HEK293 (cell line): ENCODE measurements around the gene RSPH9.

Source experiments
- CTCF ChIA-PET: fragments of 350-600 bp; formaldehyde crosslinking; extraction: SDS; loops from one replicate; lab custom pipeline; 2021; ENCODE audit warnings: antibody characterized with exemption; lab: Yijun Ruan, JAX
- POLR2A ChIA-PET: fragments of 300-600 bp; formaldehyde crosslinking; extraction: SDS; loops from one replicate; lab custom pipeline; 2020; ENCODE audit warnings: antibody characterized with exemption, inconsistent platforms; lab: Yijun Ruan, JAX
- H3K27ac ChIP-seq: fragments of 200-500 bp; sonication (Bioruptor generic); 2 replicates; pipeline ENCODE4 v1.5.1; 2014; ENCODE audit warnings: low read depth, low read length, control low read depth, inconsistent platforms; ENCODE audit errors: extremely low read depth
- H3K36me3 ChIP-seq, 2 experiments: fragments of 200-500 bp in 1 of 2; sonication (Bioruptor generic) in 1 of 2; 1 replicate in 1 of 2; 2 replicates in 1 of 2; pipeline ENCODE4 v1.5.1; 2014 to 2017; ENCODE audit warnings: inconsistent platforms in 2 of 2, low read length in 2 of 2; ENCODE audit not compliant: control insufficient read depth in 2 of 2, insufficient read depth in 1 of 2
- H3K4me1 ChIP-seq: fragments of 200-500 bp; sonication (Bioruptor generic); 2 replicates; pipeline ENCODE4 v1.5.1; 2014; ENCODE audit warnings: mild to moderate bottlenecking, low read length, inconsistent platforms; ENCODE audit not compliant: control insufficient read depth, insufficient read depth
- H3K4me3 ChIP-seq: 2 replicates; pipeline ENCODE4 v1.5.1; 2011; ENCODE audit warnings: low read depth, mild to moderate bottlenecking, control low read depth, low read length, moderate library complexity
- H3K9me3 ChIP-seq: fragments of 200-500 bp; sonication (Bioruptor generic); 2 replicates; pipeline ENCODE4 v1.5.1; 2014; ENCODE audit warnings: low read depth, low read length, inconsistent platforms; ENCODE audit not compliant: control insufficient read depth, insufficient read depth
- CTCF ChIP-seq: fragments of 450-650 bp; formaldehyde crosslinking; IDR thresholded peaks from 2 replicates; pipeline ENCODE4 v1.5.1; 2016; ENCODE audit warnings: missing biosample characterization, missing genetic modification characterization
- KLF16 ChIP-seq: fragments of 450-650 bp; formaldehyde crosslinking; IDR thresholded peaks from 2 replicates; pipeline ENCODE4 v1.5.1; 2017; ENCODE audit warnings: missing biosample characterization, missing genetic modification characterization
- KLF9 ChIP-seq: fragments of 450-650 bp; formaldehyde crosslinking; IDR thresholded peaks from 2 replicates; pipeline ENCODE4 v1.5.1; 2016; ENCODE audit warnings: missing biosample characterization, missing genetic modification characterization, low read depth
- MZF1 ChIP-seq: fragments of 450-650 bp; formaldehyde crosslinking; IDR thresholded peaks from 2 replicates; pipeline ENCODE4 v1.5.1; 2017; ENCODE audit warnings: missing biosample characterization, missing genetic modification characterization, borderline replicate concordance
- PRDM1 ChIP-seq: fragments of 450-650 bp; formaldehyde crosslinking; IDR thresholded peaks from 2 replicates; pipeline ENCODE4; 2016; ENCODE audit warnings: missing biosample characterization, missing genetic modification characterization
- WT1 ChIP-seq: fragments of 450-650 bp; formaldehyde crosslinking; IDR thresholded peaks from 2 replicates; pipeline ENCODE4 v1.5.1; 2016; ENCODE audit warnings: missing biosample characterization, missing genetic modification characterization
- YY1 ChIP-seq: fragments of 450-650 bp; formaldehyde crosslinking; IDR thresholded peaks from 2 replicates; pipeline ENCODE4 v1.5.1; 2018; ENCODE audit warnings: missing biosample characterization, missing genetic modification characterization
- ZBTB17 ChIP-seq: fragments of 450-650 bp; formaldehyde crosslinking; IDR thresholded peaks from 2 replicates; pipeline ENCODE4 v1.5.1; 2016; ENCODE audit warnings: missing biosample characterization, missing genetic modification characterization
- ZBTB20 ChIP-seq: fragments of 450-650 bp; formaldehyde crosslinking; IDR thresholded peaks from 2 replicates; pipeline ENCODE4 v1.5.1; 2016; ENCODE audit warnings: missing biosample characterization, missing genetic modification characterization
- ZEB2 ChIP-seq: fragments of 450-650 bp; formaldehyde crosslinking; IDR thresholded peaks from 2 replicates; pipeline ENCODE4 v1.5.1; 2016; ENCODE audit warnings: missing biosample characterization, missing genetic modification characterization
- ZFP69B ChIP-seq: fragments of 450-650 bp; formaldehyde crosslinking; IDR thresholded peaks from 2 replicates; pipeline ENCODE4 v1.5.1; 2016; ENCODE audit warnings: missing biosample characterization, missing genetic modification characterization
- ZNF223 ChIP-seq: fragments of 450-650 bp; formaldehyde crosslinking; IDR thresholded peaks from 2 replicates; pipeline ENCODE4 v1.5.1; 2016; ENCODE audit warnings: missing biosample characterization, missing genetic modification characterization
- ZNF274 ChIP-seq, 2 experiments: fragments of 200-500 bp in 1 of 2; fragments of 450-650 bp in 1 of 2; sonication (Bioruptor generic) in 1 of 2; formaldehyde crosslinking in 1 of 2; IDR thresholded peaks; 2 replicates each; pipeline versions ENCODE4 v1.5.1 to v1.6.1; 2014 to 2016; ENCODE audit warnings: borderline replicate concordance in 1 of 2, inconsistent platforms in 1 of 2, low read length in 1 of 2, missing biosample characterization in 1 of 2, missing genetic modification characterization in 1 of 2
- ZNF335 ChIP-seq: fragments of 450-650 bp; formaldehyde crosslinking; conservative IDR thresholded peaks from 2 replicates; pipeline ENCODE4 v1.5.1; 2016; ENCODE audit warnings: missing biosample characterization, missing genetic modification characterization
- ZNF341 ChIP-seq: fragments of 450-650 bp; formaldehyde crosslinking; IDR thresholded peaks from 2 replicates; pipeline ENCODE4; 2016; ENCODE audit warnings: low read depth, missing biosample characterization, missing genetic modification characterization
- ZNF398 ChIP-seq: fragments of 450-650 bp; formaldehyde crosslinking; IDR thresholded peaks from 2 replicates; pipeline ENCODE4 v1.5.1; 2017; ENCODE audit warnings: missing biosample characterization, missing genetic modification characterization
- ZNF571 ChIP-seq: fragments of 450-650 bp; formaldehyde crosslinking; IDR thresholded peaks from 2 replicates; pipeline ENCODE4 v1.5.0; 2017; ENCODE audit warnings: missing biosample characterization, missing genetic modification characterization
- ZNF600 ChIP-seq: fragments of 450-650 bp; formaldehyde crosslinking; IDR thresholded peaks from 2 replicates; pipeline ENCODE4 v1.5.1; 2016; ENCODE audit warnings: missing biosample characterization, missing genetic modification characterization
- ZNF629 ChIP-seq: fragments of 450-650 bp; formaldehyde crosslinking; IDR thresholded peaks from 2 replicates; pipeline ENCODE4 v1.5.1; 2017; ENCODE audit warnings: missing biosample characterization, missing genetic modification characterization
- ZNF639 ChIP-seq: fragments of 450-650 bp; formaldehyde crosslinking; IDR thresholded peaks from 2 replicates; pipeline ENCODE4 v1.5.1; 2016; ENCODE audit warnings: missing biosample characterization, missing genetic modification characterization
- ZNF660 ChIP-seq: fragments of 450-650 bp; IDR thresholded peaks from 2 replicates; pipeline ENCODE4 v1.5.1; 2018; ENCODE audit warnings: missing biosample characterization, mild to moderate bottlenecking, missing genetic modification characterization
- ZNF664 ChIP-seq: fragments of 450-650 bp; formaldehyde crosslinking; IDR thresholded peaks from 2 replicates; pipeline ENCODE4 v1.5.1; 2016; ENCODE audit warnings: missing biosample characterization, missing genetic modification characterization
- TF ChIP-seq, protein P1 (sequence below): fragments of 450-650 bp; formaldehyde crosslinking; IDR thresholded peaks from 2 replicates; pipeline ENCODE4 v1.5.1; 2016; ENCODE audit warnings: missing biosample characterization, missing genetic modification characterization
- TF ChIP-seq, protein P2 (sequence below): fragments of 450-650 bp; formaldehyde crosslinking; IDR thresholded peaks from 2 replicates; pipeline ENCODE4 v1.5.1; 2016; ENCODE audit warnings: missing biosample characterization, missing genetic modification characterization, low read depth
- TF ChIP-seq, protein P3 (sequence below): sonication (generic); formaldehyde crosslinking; IDR thresholded peaks from 2 replicates; pipeline ENCODE4 v1.8.1; 2022; ENCODE audit warnings: mild to moderate bottlenecking, moderate library complexity, missing genetic modification reagents

The RSPH9 gene

GRCh38 chr6:43698584-43699349 is 53.9 kb downstream of the RSPH9 start (continued):
- TF ChIP-seq, protein P1, sequence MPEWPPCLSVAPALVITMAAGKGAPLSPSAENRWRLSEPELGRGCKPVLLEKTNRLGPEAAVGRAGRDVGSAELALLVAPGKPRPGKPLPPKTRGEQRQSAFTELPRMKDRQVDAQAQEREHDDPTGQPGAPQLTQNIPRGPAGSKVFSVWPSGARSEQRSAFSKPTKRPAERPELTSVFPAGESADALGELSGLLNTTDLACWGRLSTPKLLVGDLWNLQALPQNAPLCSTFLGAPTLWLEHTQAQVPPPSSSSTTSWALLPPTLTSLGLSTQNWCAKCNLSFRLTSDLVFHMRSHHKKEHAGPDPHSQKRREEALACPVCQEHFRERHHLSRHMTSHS (tag by site-specific recombination) = no peak

GRCh38 chr6:43699564-43700186 is 54.8 kb downstream of the RSPH9 start:
- Histone ChIP-seq H3K4me3 (no peak overlapping the region), H3K36me3 (no peaks in the 10 kb centered on the region), H3K27ac (peak overlapping the region; percentile 10; the same call in 1 of the 2 replicates), H3K9me3 (no peaks in the 10 kb centered on the region), H3K4me1 (peaks cover 33% of the 10 kb centered on the region)
- ChIA-PET POLR2A (no interaction called here), CTCF (interaction anchor here (0.6 to 1.1 kb wide), 2 partner anchors 14 to 25 kb away, joined by 5 read pairs; no protein-coding TSS in a partner anchor)
- TF ChIP-seq KLF9 (tag by site-specific recombination) = no peak
- TF ChIP-seq ZNF571 (tag by site-specific recombination) = no peak
- TF ChIP-seq CTCF (tag by site-specific recombination) = no peak
- TF ChIP-seq ZNF274 (IDR thresholded peaks at IDR 0.05; ENCODE audit: low read length) = no peak
- TF ChIP-seq ZNF274 (tag by site-specific recombination; IDR thresholded peaks at IDR 0.05; ENCODE audit: borderline replicate concordance) = no peak
- no peak for TF ChIP-seq ZNF341 (tag by site-specific recombination)
- TF ChIP-seq, protein P2, sequence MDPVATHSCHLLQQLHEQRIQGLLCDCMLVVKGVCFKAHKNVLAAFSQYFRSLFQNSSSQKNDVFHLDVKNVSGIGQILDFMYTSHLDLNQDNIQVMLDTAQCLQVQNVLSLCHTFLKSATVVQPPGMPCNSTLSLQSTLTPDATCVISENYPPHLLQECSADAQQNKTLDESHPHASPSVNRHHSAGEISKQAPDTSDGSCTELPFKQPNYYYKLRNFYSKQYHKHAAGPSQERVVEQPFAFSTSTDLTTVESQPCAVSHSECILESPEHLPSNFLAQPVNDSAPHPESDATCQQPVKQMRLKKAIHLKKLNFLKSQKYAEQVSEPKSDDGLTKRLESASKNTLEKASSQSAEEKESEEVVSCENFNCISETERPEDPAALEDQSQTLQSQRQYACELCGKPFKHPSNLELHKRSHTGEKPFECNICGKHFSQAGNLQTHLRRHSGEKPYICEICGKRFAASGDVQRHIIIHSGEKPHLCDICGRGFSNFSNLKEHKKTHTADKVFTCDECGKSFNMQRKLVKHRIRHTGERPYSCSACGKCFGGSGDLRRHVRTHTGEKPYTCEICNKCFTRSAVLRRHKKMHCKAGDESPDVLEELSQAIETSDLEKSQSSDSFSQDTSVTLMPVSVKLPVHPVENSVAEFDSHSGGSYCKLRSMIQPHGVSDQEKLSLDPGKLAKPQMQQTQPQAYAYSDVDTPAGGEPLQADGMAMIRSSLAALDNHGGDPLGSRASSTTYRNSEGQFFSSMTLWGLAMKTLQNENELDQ (tag by site-specific recombination) = no peak
- TF ChIP-seq ZNF223 (tag by site-specific recombination) = 0 out of 2 replicates have a peak, but pooled peaks have one; percentile 34
- peak; percentile 24; the same call in 1 of the 2 replicates for TF ChIP-seq ZFP69B
- peak; percentile 28; the same call in 1 of the 2 replicates for TF ChIP-seq ZNF629 (tag by site-specific recombination)
- 0 out of 2 replicates have a peak, but pooled peaks have one; percentile 20 for TF ChIP-seq ZBTB20 (tag by site-specific recombination)
- TF ChIP-seq WT1 (tag by site-specific recombination) = peak; percentile 81
- no peak for TF ChIP-seq ZNF600 (tag by site-specific recombination)
- TF ChIP-seq ZEB2 = peak; percentile 30; the same call in 1 of the 2 replicates
- TF ChIP-seq, protein P3, sequence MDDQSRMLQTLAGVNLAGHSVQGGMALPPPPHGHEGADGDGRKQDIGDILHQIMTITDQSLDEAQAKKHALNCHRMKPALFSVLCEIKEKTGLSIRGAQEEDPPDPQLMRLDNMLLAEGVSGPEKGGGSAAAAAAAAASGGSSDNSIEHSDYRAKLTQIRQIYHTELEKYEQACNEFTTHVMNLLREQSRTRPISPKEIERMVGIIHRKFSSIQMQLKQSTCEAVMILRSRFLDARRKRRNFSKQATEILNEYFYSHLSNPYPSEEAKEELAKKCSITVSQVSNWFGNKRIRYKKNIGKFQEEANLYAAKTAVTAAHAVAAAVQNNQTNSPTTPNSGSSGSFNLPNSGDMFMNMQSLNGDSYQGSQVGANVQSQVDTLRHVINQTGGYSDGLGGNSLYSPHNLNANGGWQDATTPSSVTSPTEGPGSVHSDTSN (CRISPR knock-in tag) = no peak
- peak; percentile 36 for TF ChIP-seq PRDM1 (tag by site-specific recombination)
- TF ChIP-seq MZF1 = no peak
- TF ChIP-seq ZNF398 = peak; percentile 93
- peak; percentile 32; the same call in 1 of the 2 replicates for TF ChIP-seq ZBTB17 (tag by site-specific recombination)
- TF ChIP-seq YY1 (tag by site-specific recombination) = no peak
- no peak for TF ChIP-seq ZNF639 (tag by site-specific recombination)
- no peak for TF ChIP-seq ZNF664
- no peak for TF ChIP-seq KLF16 (tag by site-specific recombination)
- 0 out of 2 replicates have a peak, but pooled peaks have one; percentile 37 for TF ChIP-seq ZNF335 (tag by site-specific recombination)
- peak; percentile 21; the same call in 1 of the 2 replicates for TF ChIP-seq ZNF660 (tag by site-specific recombination)
